HepG2 (cell line): ENCODE data around the gene ARHGAP23. TPM values are rescaled to one million over a fixed set of nuclear protein-coding genes. Genes with fewer than 3 reads are reported as not detected.

ENCODE experiments used
- CCDC6 ChIP-seq: sonication (generic); formaldehyde crosslinking; IDR thresholded peaks from 2 replicates; pipeline ENCODE4 v1.8.1; 2022; ENCODE audit warnings: mild to moderate bottlenecking, missing genetic modification reagents, moderate library complexity
- FIP1L1 ChIP-seq: fragments of 200-400 bp; formaldehyde crosslinking; IDR thresholded peaks from 2 replicates; pipeline ENCODE4 v1.6.1; 2018; ENCODE audit warnings: low read depth, mild to moderate bottlenecking, low read length, moderate library complexity, borderline replicate concordance; ENCODE audit not compliant: insufficient read depth
- HNRNPK ChIP-seq: fragments of 200-400 bp; formaldehyde crosslinking; IDR thresholded peaks from 2 replicates; pipeline ENCODE4 v1.6.1; 2018; ENCODE audit warnings: low read length, low read depth, moderate library complexity, mild to moderate bottlenecking; ENCODE audit not compliant: poor library complexity, severe bottlenecking
- NR2F6 ChIP-seq, 2 experiments: IDR thresholded peaks; 2 replicates each; pipeline ENCODE4 v1.6.1; 2016; ENCODE audit warnings: antibody characterized with exemption in 1 of 2, mild to moderate bottlenecking in 1 of 2
- SALL2 ChIP-seq: sonication (generic); formaldehyde crosslinking; IDR thresholded peaks from 2 replicates; pipeline ENCODE4 v1.8.1; 2023; ENCODE audit warnings: mild to moderate bottlenecking, missing genetic modification reagents, inconsistent platforms
- SSRP1 ChIP-seq: IDR thresholded peaks from 2 replicates; pipeline ENCODE4 v1.6.1; 2016; ENCODE audit warnings: control low read depth
- ZFP91 ChIP-seq: sonication (generic); formaldehyde crosslinking; IDR thresholded peaks from 2 replicates; pipeline ENCODE4 v1.9.0; 2022; ENCODE audit warnings: missing genetic modification reagents, mild to moderate bottlenecking, borderline replicate concordance
- ZNF543 ChIP-seq: sonication (generic); formaldehyde crosslinking; IDR thresholded peaks from 2 replicates; pipeline ENCODE4 v1.4.0; 2020; ENCODE audit warnings: mild to moderate bottlenecking, missing genetic modification reagents
- ZNF546 ChIP-seq: sonication (generic); formaldehyde crosslinking; conservative IDR thresholded peaks from 2 replicates; pipeline ENCODE4 v1.8.1; 2023; ENCODE audit warnings: mild to moderate bottlenecking, missing genetic modification reagents
- ZSCAN21 ChIP-seq: sonication (generic); formaldehyde crosslinking; IDR thresholded peaks from 2 replicates; pipeline ENCODE4 v1.8.0; 2022; ENCODE audit warnings: mild to moderate bottlenecking, missing genetic modification reagents, moderate library complexity, borderline replicate concordance
- polyA plus RNA-seq, 8 experiments: library from polyadenylated mRNA; depleted of rRNA in 3 of 8; stranded (reverse) in 7 of 8; unstranded in 1 of 8; fragments of >200 nt; fragmentation: Illumina TruSeq in 4 of 8; extraction: Trizol in 4 of 8; gene quantifications; 2 replicates each; pipeline versions ENCODE4 v1.2.1 to v1.2.3, GENCODE V29; 2011 to 2016; ENCODE audit warnings: low read depth in 4 of 8, missing spikeins in 1 of 8, mixed read lengths in 1 of 8; ENCODE audit not compliant: insufficient read depth in 1 of 8
- total RNA-seq, 5 experiments: library from RNA; depleted of rRNA; stranded (reverse); fragments of >200 nt; fragmentation: Illumina TruSeq; extraction: Trizol; gene quantifications; 2 replicates each; pipeline ENCODE4 v1.2.3, GENCODE V29; 2016; ENCODE audit warnings: low read depth in 1 of 5
- TF ChIP-seq, protein P1 (sequence below): sonication (generic); formaldehyde crosslinking; IDR thresholded peaks from 2 replicates; pipeline ENCODE4 v1.4.0; 2020; ENCODE audit warnings: missing genetic modification reagents
- TF ChIP-seq, protein P2 (sequence below), 2 experiments: sonication (generic) in 1 of 2; formaldehyde crosslinking in 1 of 2; IDR thresholded peaks; 2 replicates each; pipeline versions ENCODE4 v1.4.0 to v1.6.1; 2018 to 2020; ENCODE audit warnings: missing genetic modification reagents in 2 of 2, borderline replicate concordance in 1 of 2, low read depth in 1 of 2, mild to moderate bottlenecking in 1 of 2, missing biosample characterization in 1 of 2
- TF ChIP-seq, protein P3 (sequence below): IDR thresholded peaks from 2 replicates; pipeline ENCODE4 v1.6.1; 2012; ENCODE audit warnings: inconsistent platforms

Gene ARHGAP23
- total and polyA plus RNA-seq, 2 of the 13 experiments (the other 11 are each of a cell fraction or from before 2014, with no cell fraction given) = 0.03 TPM; not detected in 1

DNA sequence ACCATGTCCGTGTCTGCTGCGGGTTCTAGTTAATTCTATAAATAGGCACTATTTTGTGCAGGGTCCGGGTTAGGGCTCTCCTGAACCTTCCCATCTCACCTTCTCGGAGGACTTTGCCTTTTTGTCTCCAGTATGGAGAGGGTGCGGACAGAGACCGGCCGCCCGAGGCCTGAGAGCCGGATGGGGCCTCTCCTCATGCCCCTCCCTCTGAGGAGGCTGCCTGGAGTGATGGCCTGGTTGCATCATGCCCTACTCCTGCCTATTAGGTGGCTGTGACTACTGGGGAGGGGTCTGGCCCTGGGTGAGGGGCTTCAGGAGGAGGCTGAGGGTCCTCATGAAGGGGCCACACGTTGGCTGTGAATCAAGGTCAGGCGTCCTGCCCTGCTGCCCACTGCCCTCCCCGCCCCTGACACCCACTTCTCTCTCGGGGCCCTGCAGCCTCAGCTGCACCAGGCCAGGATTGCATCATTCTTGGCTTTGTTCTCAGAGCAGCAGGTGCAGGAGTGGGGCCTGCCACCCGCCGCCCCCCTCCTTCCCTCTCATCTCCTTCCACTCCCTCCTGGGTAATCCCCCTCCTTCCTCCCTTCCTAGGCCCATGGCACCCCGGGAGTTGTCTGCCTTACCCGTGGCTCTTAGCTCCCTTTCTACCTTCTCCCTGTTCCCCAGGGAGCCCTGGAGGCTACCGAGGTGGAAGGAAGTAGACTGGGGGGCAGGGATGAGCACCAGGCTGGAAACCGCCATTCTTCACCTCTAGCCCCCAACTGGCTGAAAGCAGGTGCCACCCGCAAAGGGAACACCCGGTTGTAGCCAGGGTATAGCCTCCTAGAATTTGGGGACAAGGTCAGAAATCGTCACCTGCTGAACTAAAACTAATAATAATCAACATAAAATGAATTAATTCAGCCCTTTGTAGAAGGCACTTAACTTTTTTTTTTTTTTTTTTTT lies 12.7 kb upstream of the ARHGAP23 start (continued):
- TF ChIP-seq HNRNPK (peak; percentile 16), ZNF543 (CRISPR knock-in tag) (peak; percentile 87), SALL2 (CRISPR knock-in tag) (0 out of 2 replicates have a peak, but pooled peaks have one; percentile 63), ZFP91 (CRISPR knock-in tag) (peak; percentile 55; the same call in 1 of the 2 replicates), FIP1L1 (peak; percentile 67; the same call in 1 of the 2 replicates), SSRP1 (CRISPR knock-in tag) (peak; percentile 31; the same call in 1 of the 2 replicates), NR2F6 (IDR thresholded peaks at IDR 0.05) (no peak), NR2F6 (CRISPR knock-in tag; IDR thresholded peaks at IDR 0.05) (0 out of 2 replicates have a peak, but pooled peaks have one; percentile 19), CCDC6 (CRISPR knock-in tag) (peak; percentile 77), ZNF546 (peak; percentile 77; the same call in 1 of the 2 replicates), ZSCAN21 (CRISPR knock-in tag) (peak; percentile 69; the same call in 1 of the 2 replicates)
- TF ChIP-seq, protein P1, sequence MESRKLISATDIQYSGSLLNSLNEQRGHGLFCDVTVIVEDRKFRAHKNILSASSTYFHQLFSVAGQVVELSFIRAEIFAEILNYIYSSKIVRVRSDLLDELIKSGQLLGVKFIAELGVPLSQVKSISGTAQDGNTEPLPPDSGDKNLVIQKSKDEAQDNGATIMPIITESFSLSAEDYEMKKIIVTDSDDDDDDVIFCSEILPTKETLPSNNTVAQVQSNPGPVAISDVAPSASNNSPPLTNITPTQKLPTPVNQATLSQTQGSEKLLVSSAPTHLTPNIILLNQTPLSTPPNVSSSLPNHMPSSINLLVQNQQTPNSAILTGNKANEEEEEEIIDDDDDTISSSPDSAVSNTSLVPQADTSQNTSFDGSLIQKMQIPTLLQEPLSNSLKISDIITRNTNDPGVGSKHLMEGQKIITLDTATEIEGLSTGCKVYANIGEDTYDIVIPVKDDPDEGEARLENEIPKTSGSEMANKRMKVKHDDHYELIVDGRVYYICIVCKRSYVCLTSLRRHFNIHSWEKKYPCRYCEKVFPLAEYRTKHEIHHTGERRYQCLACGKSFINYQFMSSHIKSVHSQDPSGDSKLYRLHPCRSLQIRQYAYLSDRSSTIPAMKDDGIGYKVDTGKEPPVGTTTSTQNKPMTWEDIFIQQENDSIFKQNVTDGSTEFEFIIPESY = peak; percentile 59; the same call in 1 of the 2 replicates
- TF ChIP-seq, protein P2, sequence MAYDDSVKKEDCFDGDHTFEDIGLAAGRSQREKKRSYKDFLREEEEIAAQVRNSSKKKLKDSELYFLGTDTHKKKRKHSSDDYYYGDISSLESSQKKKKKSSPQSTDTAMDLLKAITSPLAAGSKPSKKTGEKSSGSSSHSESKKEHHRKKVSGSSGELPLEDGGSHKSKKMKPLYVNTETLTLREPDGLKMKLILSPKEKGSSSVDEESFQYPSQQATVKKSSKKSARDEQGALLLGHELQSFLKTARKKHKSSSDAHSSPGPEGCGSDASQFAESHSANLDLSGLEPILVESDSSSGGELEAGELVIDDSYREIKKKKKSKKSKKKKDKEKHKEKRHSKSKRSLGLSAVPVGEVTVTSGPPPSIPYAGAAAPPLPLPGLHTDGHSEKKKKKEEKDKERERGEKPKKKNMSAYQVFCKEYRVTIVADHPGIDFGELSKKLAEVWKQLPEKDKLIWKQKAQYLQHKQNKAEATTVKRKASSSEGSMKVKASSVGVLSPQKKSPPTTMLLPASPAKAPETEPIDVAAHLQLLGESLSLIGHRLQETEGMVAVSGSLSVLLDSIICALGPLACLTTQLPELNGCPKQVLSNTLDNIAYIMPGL (CRISPR knock-in tag; IDR thresholded peaks at IDR 0.05; ENCODE audit: borderline replicate concordance in 1 of 2, low read depth in 1 of 2) = peak; percentile 24 to 74; a peak in 3 of 4 replicates
- TF ChIP-seq, protein P3, sequence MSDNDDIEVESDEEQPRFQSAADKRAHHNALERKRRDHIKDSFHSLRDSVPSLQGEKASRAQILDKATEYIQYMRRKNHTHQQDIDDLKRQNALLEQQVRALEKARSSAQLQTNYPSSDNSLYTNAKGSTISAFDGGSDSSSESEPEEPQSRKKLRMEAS = peak; percentile 68
